B cell (primary cell): ENCODE measurements around the gene SATB2. TPM values are rescaled to one million over a fixed set of nuclear protein-coding genes. Genes with fewer than 3 reads are reported as not detected.

Source experiments
- ATAC-seq: fragments of 200-7000 bp; cut with Tn5 transposase; one replicate; pipeline ENCODE4 v1.10.0; 2021; ENCODE audit warnings: low read depth, mild to moderate bottlenecking, moderate number of reproducible peaks, moderate library complexity
- CTCF ChIA-PET: fragments of 350-600 bp; sonication (Branson Sonifier 250); formaldehyde crosslinking; loops from one replicate; lab custom pipeline; 2021; ENCODE audit warnings: antibody characterized with exemption, inconsistent platforms; lab: Charles Lee
- POLR2A ChIA-PET: fragments of 350-600 bp; sonication (Branson Sonifier 250); formaldehyde crosslinking; loops from one replicate; lab custom pipeline; 2021; ENCODE audit warnings: antibody characterized with exemption; lab: Charles Lee
- DNase-seq: peaks from one replicate; pipeline ENCODE4 v3.0.0; 2013
- H2AFZ ChIP-seq: 2 replicates; pipeline ENCODE4 v1.6.1; 2012; ENCODE audit warnings: mild to moderate bottlenecking, low read depth, low read length; ENCODE audit not compliant: insufficient read depth, poor library complexity, severe bottlenecking
- H3K27ac ChIP-seq, 2 donors: 1 replicate in 1 of 2; 2 replicates in 1 of 2; pipeline ENCODE4 v1.5.1; 2012 to 2013; ENCODE audit warnings: low read length in 2 of 2, mild to moderate bottlenecking in 2 of 2, moderate library complexity in 1 of 2
- H3K27me3 ChIP-seq, 4 experiments: fragments of 200-600 bp in 1 of 4; sonication (generic) in 1 of 4; replicated peaks in 1 of 4; 1 replicate in 2 of 4; 2 replicates in 2 of 4; pipeline versions ENCODE4 v1.6.1 to v1.7.0; 2013 to 2016; ENCODE audit warnings: low read length in 3 of 4, mild to moderate bottlenecking in 2 of 4, mixed read lengths in 1 of 4, moderate library complexity in 1 of 4; ENCODE audit not compliant: insufficient read depth in 4 of 4, control insufficient read depth in 3 of 4; ENCODE audit errors: control extremely low read depth in 1 of 4
- H3K36me3 ChIP-seq, 2 experiments: replicated peaks in 1 of 2; 1 replicate in 1 of 2; 2 replicates in 1 of 2; pipeline versions ENCODE4 v1.6.1 to v1.7.1; 2013; ENCODE audit warnings: low read length in 1 of 2; ENCODE audit not compliant: insufficient read depth in 2 of 2, control insufficient read depth in 1 of 2; ENCODE audit errors: control extremely low read depth in 1 of 2, extremely low read depth in 1 of 2
- H3K4me1 ChIP-seq, 2 donors: fragments of 200-600 bp in 1 of 2; sonication (generic) in 1 of 2; 1 replicate in 1 of 2; 2 replicates in 1 of 2; pipeline versions ENCODE4 v1.5.1 to v1.6.1; 2013 to 2017; ENCODE audit warnings: low read length in 2 of 2; ENCODE audit not compliant: control insufficient read depth in 2 of 2, insufficient read depth in 2 of 2
- H3K4me2 ChIP-seq: replicated peaks from 2 replicates; pipeline ENCODE3; 2012; ENCODE audit warnings: mild to moderate bottlenecking, low read depth, low read length; ENCODE audit not compliant: poor library complexity, severe bottlenecking
- H3K4me3 ChIP-seq, 5 experiments: fragments of 200-600 bp in 1 of 5; sonication (generic) in 1 of 5; 1 replicate in 3 of 5; 2 replicates in 2 of 5; pipeline versions ENCODE4 v1.5.1 to v1.7.0; 2011 to 2016; ENCODE audit warnings: low read length in 4 of 5, mild to moderate bottlenecking in 4 of 5, low read depth in 2 of 5, control low read depth in 1 of 5, moderate library complexity in 1 of 5; ENCODE audit not compliant: insufficient read depth in 1 of 5; ENCODE audit errors: control extremely low read depth in 1 of 5, extremely low read depth in 1 of 5
- H3K79me2 ChIP-seq: fragments of 200-600 bp; sonication (generic); one replicate; pipeline ENCODE4 v1.6.0; 2016; ENCODE audit warnings: low read length; ENCODE audit not compliant: control insufficient read depth, insufficient read depth
- H3K9ac ChIP-seq: fragments of 200-600 bp; sonication (generic); 2 replicates; pipeline ENCODE4 v1.6.1; 2017; ENCODE audit warnings: mild to moderate bottlenecking, low read length, moderate library complexity
- H3K9me3 ChIP-seq, 3 donors: one replicate each; pipeline versions ENCODE4 v1.6.1 to v1.7.1; 2013; ENCODE audit warnings: low read length in 2 of 3; ENCODE audit not compliant: control insufficient read depth in 2 of 3, insufficient read depth in 1 of 3; ENCODE audit errors: control extremely low read depth in 1 of 3
- H4K20me1 ChIP-seq: 2 replicates; pipeline ENCODE4 v1.6.0; 2012; ENCODE audit warnings: mild to moderate bottlenecking, low read length; ENCODE audit not compliant: insufficient read depth, control insufficient read depth, poor library complexity, severe bottlenecking
- H3K27ac Mint-ChIP-seq: one replicate; pipeline ENCODE4 v1.8.0; 2021; ENCODE audit warnings: mixed read lengths
- H3K27me3 Mint-ChIP-seq: one replicate; pipeline ENCODE4 v1.8.0; 2021; ENCODE audit warnings: mixed read lengths
- H3K4me1 Mint-ChIP-seq: one replicate; pipeline ENCODE4 v1.8.0; 2021; ENCODE audit warnings: mixed read lengths
- H3K4me3 Mint-ChIP-seq: one replicate; pipeline ENCODE4 v1.8.0; 2021; ENCODE audit warnings: mixed read lengths
- H3K9me3 Mint-ChIP-seq: one replicate; pipeline ENCODE4 v1.8.0; 2022; ENCODE audit warnings: mixed read lengths; ENCODE audit not compliant: insufficient read depth
- EZH2 ChIP-seq: IDR thresholded peaks from 2 replicates; pipeline ENCODE4 v1.6.1; 2012; ENCODE audit warnings: borderline replicate concordance, low read depth, mild to moderate bottlenecking, moderate library complexity, low read length; ENCODE audit not compliant: insufficient read depth, poor library complexity, severe bottlenecking
- WGBS: methylation state at CpG from one replicate; pipeline ENCODE4 v1.1.5; 2013; ENCODE audit warnings: missing lambda C conversion rate; ENCODE audit not compliant: insufficient coverage; 5-methylcytosine and 5-hydroxymethylcytosine counted together
- intact Hi-C: fragments of 100-400 bp; cut with micrococcal nuclease; formaldehyde crosslinking; loops from one replicate; pipeline ENCODE4 v1.10.0; 2022
- polyA plus RNA-seq: library from polyadenylated mRNA; depleted of rRNA; stranded (reverse); fragments of >200 nt; gene quantifications from 2 replicates; pipeline ENCODE4 v1.2.3, GENCODE V29; 2012
- total RNA-seq, 2 donors: library from RNA; stranded (reverse); fragments of 120-200 nt in 1 of 2; gene quantifications; 1 replicate in 1 of 2; 2 replicates in 1 of 2; pipeline versions ENCODE4 v1.2.3 to v1.2.4, GENCODE V29; 2013 to 2022
- TF ChIP-seq, protein P1 (sequence below): fragments of 200-600 bp; IDR thresholded peaks from one replicate; pipeline ENCODE4 v1.8.0; 2022; ENCODE audit warnings: antibody characterized with exemption, mild to moderate bottlenecking

SATB2 gene
- total and polyA plus RNA-seq, 2 donors (not counting 1 experiment from before 2014, with no cell fraction given), result 0.13 to 0.49 TPM

DNA sequence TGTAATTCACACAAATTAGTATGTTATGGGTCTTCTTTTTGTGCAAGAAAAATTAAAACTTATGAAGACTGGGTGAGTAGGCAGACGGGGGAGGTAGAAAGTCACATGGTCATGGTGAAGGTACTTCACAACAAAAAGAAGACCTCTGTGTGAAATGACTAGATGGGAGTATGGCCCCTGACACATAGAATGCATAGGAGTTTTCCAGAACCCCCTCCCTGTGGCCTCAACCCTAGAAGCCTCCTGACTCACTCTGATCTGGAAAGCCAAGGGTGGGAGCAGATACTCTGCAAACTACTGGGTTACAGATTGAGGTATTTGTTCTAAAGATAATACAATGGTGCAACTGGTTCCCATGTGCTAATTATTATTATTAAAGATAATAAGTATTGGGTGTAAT is 23.2 kb downstream of the SATB2 start:
- Mint-ChIP-seq H3K27ac (no peak overlapping the region), H3K4me3 (no peak overlapping the region), H3K27me3 (peaks cover 23% of the 10 kb centered on the region), H3K4me1 (no peaks in the 10 kb centered on the region), H3K9me3 (no peaks in the 10 kb centered on the region)
- no peak for TF ChIP-seq EZH2
- TF ChIP-seq, protein P1, sequence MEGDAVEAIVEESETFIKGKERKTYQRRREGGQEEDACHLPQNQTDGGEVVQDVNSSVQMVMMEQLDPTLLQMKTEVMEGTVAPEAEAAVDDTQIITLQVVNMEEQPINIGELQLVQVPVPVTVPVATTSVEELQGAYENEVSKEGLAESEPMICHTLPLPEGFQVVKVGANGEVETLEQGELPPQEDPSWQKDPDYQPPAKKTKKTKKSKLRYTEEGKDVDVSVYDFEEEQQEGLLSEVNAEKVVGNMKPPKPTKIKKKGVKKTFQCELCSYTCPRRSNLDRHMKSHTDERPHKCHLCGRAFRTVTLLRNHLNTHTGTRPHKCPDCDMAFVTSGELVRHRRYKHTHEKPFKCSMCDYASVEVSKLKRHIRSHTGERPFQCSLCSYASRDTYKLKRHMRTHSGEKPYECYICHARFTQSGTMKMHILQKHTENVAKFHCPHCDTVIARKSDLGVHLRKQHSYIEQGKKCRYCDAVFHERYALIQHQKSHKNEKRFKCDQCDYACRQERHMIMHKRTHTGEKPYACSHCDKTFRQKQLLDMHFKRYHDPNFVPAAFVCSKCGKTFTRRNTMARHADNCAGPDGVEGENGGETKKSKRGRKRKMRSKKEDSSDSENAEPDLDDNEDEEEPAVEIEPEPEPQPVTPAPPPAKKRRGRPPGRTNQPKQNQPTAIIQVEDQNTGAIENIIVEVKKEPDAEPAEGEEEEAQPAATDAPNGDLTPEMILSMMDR, result no peak
- H3K9ac ChIP-seq, result no peak overlapping the region
- ATAC-seq (no peak), DNase-seq (no peak)
- ChIA-PET CTCF (no interaction called here), POLR2A (no interaction called here)
- intact Hi-C loops, result no loop called here
- no peak overlapping the region for H3K4me2 ChIP-seq
- peaks cover 0 to 3% (median 0%) of the 10 kb centered on the region in 4 experiments for H3K27me3 ChIP-seq
- H2AFZ ChIP-seq, result no peak overlapping the region
- no peaks in the 10 kb centered on the region for H3K79me2 ChIP-seq
- no peak overlapping the region for H3K27ac ChIP-seq
- no peaks in the 10 kb centered on the region for H3K36me3 ChIP-seq
- no peaks in the 10 kb centered on the region for H3K9me3 ChIP-seq
- H3K4me1 ChIP-seq, result no peaks in the 10 kb centered on the region
- no peak overlapping the region for H3K4me3 ChIP-seq
- 100% methylated on average over 1 of the region's 1 CpG for WGBS
- H4K20me1 ChIP-seq, result no peaks in the 10 kb centered on the region

- CTCF ChIA-PET, result no interaction called here
- H3K9me3 Mint-ChIP-seq, result no peaks in the 10 kb centered on the region
- Histone ChIP-seq H3K4me2 (no peak overlapping the region), H3K9me3 (no peaks in the 10 kb centered on the region), H4K20me1 (no peaks in the 10 kb centered on the region), H3K27me3 (peaks cover 0 to 3% (median 0%) of the 10 kb centered on the region in 4 experiments), H3K4me3 (no peak overlapping the region), H3K27ac (no peak overlapping the region), H3K36me3 (no peaks in the 10 kb centered on the region), H3K9ac (no peak overlapping the region), H3K4me1 (no peaks in the 10 kb centered on the region), H2AFZ (no peak overlapping the region), H3K79me2 (no peaks in the 10 kb centered on the region)
- H3K27me3 Mint-ChIP-seq, result peaks cover 23% of the 10 kb centered on the region
- ATAC-seq (no peak), DNase-seq (no peak)
- POLR2A ChIA-PET, result no interaction called here
- no peak overlapping the region for H3K27ac Mint-ChIP-seq
- no peak overlapping the region for H3K4me3 Mint-ChIP-seq
- WGBS, result 95% methylated on average over 7 of the region's 11 CpGs
- TF ChIP-seq EZH2, result no peak
- TF ChIP-seq, protein P1, result no peak
- intact Hi-C loops, result no loop called here
- no peaks in the 10 kb centered on the region for H3K4me1 Mint-ChIP-seq
Observed at GRCh38 chr2:199433204-199433832, 24.4 kb downstream of the SATB2 start.
